ENCODE measurements around the gene COL4A5.

COL4A5 gene

DNA sequence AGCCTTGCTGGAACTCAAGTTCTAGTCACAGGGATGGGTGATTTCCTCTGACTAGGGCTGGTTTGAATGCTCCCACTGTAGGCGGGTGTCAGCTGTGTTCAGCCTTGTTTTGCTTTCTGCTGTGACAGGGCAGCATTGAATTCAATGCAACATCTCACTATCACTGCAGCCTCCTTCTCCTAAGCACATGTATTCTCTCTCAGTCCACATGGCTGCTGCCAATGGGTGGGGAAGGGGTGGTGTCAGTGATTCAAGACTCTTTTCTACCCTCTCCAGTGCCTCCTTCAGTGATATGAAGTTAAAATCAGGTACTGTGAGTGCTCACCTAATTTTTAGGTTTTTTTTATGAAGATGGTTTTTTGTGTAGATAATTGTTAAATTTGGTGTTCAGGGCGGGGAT, 46.3 kb downstream of the COL4A5 start:
- H3K27ac ChIP-seq, result no peak overlapping the region
- TF ChIP-seq, protein P1, sequence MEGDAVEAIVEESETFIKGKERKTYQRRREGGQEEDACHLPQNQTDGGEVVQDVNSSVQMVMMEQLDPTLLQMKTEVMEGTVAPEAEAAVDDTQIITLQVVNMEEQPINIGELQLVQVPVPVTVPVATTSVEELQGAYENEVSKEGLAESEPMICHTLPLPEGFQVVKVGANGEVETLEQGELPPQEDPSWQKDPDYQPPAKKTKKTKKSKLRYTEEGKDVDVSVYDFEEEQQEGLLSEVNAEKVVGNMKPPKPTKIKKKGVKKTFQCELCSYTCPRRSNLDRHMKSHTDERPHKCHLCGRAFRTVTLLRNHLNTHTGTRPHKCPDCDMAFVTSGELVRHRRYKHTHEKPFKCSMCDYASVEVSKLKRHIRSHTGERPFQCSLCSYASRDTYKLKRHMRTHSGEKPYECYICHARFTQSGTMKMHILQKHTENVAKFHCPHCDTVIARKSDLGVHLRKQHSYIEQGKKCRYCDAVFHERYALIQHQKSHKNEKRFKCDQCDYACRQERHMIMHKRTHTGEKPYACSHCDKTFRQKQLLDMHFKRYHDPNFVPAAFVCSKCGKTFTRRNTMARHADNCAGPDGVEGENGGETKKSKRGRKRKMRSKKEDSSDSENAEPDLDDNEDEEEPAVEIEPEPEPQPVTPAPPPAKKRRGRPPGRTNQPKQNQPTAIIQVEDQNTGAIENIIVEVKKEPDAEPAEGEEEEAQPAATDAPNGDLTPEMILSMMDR (conservative IDR thresholded peaks at IDR 0.05; ENCODE audit: low read depth), result no peak
- POLR2A ChIA-PET (ENCODE audit: low non-redundant PET), result no interaction called here
- DNase-seq (ENCODE audit: low spot score), result no peak
- CTCF ChIA-PET, result no interaction called here

DNA sequence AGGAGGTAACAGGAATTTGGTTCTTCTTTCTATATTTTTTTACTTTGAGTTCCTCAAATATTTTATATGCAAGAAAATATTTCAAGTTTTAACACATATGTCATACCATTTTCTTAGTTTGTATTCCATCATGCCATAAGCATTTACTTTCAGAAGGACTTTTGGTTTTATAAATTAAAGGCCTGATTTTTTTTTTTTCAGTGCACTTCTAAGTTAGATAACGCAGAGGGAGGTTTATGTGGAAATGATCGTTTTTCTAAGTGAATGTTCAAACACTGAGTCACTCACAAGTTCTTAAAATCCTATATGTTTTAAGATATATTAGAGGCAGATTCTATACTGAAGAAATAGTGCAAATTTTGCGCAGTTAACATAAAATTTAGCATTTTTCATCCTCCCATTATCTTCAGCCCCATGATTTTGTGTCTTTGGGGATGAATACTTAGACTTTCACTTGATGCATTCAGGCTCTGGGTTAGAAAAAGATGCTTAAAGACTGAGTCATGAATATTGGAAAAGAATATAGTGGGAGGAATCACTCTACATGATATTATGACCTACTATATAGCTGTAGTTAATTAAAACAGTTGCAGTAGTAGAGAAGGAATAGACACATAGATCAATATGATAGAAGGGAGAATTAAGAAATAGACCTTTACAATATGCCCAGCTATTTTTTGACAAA, 54.9 kb downstream of the COL4A5 start:
- no peak for DNase-seq (ENCODE audit: low spot score)
- TF ChIP-seq, protein P1 (conservative IDR thresholded peaks at IDR 0.05; ENCODE audit: low read depth), result no peak
- CTCF ChIA-PET, result interaction anchor here (0.7 kb wide), 1 partner anchor 891 kb away, joined by 4 read pairs; no protein-coding TSS in a partner anchor
- no peak overlapping the region for H3K27ac ChIP-seq
- POLR2A ChIA-PET (ENCODE audit: low non-redundant PET), result no interaction called here

DNA sequence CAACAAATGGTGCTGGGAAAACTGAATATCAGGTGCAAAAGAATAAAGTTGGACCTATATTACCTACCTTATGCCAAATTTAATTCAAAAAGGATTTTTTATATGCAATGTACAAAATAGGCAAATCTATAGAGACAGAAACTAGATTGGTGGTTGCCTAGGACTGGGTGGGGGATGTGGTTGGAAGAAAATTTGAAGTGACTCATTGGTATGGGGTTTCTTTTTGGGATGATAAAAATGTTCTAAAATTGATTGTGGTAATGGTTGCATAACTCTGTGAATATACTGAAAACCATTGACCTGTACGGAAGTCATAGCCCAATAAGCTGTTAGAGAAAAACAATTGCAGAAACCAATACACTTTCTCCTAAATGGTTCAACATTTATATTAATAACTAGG, 72.1 kb downstream of the COL4A5 start:
- ChIA-PET CTCF (no interaction called here), POLR2A (ENCODE audit: low non-redundant PET) (no interaction called here)
- TF ChIP-seq, protein P1 (conservative IDR thresholded peaks at IDR 0.05; ENCODE audit: low read depth), result no peak
- DNase-seq (ENCODE audit: low spot score), result no peak
- H3K27ac ChIP-seq, result no peak overlapping the region

DNA sequence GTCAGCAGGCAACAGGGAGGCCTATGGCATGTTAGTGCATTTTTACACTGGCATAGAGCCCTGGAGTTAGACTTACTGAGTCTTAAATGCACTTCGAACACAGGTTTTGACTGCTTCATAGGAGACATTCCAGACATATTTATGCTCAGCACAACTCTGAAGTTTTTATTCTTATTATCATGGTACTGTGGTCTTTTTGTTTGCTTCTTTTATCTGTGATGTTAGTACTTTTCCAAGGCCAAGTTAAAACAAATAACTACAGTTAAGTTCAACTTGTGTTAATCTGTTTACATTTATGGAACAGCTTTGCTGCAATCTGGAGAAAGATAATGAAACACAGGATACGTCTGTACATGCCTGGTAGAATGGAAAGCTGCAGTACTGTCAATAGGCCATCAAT, 76.5 kb downstream of the COL4A5 start:
- ChIA-PET CTCF (no interaction called here), POLR2A (ENCODE audit: low non-redundant PET) (no interaction called here)
- TF ChIP-seq, protein P1 (conservative IDR thresholded peaks at IDR 0.05; ENCODE audit: low read depth), result no peak
- no peak for DNase-seq (ENCODE audit: low spot score)
- no peak overlapping the region for H3K27ac ChIP-seq

DNA sequence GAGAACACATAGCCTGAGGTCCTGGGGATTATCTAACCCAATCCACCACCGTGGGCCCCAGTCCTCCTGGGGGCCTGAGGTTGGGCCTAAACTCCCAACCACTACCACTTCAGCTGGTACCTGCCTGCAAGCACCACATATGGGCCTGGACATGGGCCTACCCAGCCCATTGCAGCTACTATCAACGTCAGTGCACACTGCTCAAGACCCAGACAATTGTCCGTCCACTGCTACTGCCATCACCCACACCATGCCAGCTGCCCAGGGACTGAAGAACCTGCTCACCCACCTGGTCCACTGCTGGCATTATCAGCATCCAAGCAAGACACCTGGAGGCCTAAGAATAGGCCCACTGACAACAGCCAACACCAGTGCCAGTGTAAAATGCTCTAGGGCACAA, 88.1 kb downstream of the COL4A5 start:
- CTCF ChIA-PET, result no interaction called here
- no peak for DNase-seq (ENCODE audit: low spot score)
- POLR2A ChIA-PET (ENCODE audit: low non-redundant PET), result no interaction called here
- TF ChIP-seq, protein P1 (conservative IDR thresholded peaks at IDR 0.05; ENCODE audit: low read depth), result no peak
- no peak overlapping the region for H3K27ac ChIP-seq

DNA sequence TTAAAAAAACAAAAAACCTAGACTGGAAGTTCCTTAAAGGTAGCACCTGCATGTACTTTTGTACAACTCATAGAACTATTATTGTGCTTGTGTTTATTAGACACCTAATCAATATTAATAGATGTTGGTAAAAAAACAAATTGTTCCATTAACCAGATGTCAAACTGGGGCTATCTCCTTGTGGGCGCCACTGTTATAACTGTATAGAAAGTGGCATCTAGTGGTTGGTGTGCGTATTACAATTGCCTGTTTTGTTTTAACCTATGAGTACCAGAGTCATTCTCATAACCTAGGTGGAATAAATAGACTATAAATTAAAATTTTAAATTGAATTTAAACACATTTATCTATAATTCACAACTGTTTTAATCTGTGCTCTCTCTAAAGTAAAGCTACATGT, 97.4 kb downstream of the COL4A5 start:
- TF ChIP-seq, protein P1 (conservative IDR thresholded peaks at IDR 0.05; ENCODE audit: low read depth), result peak; percentile 67
- peak; percentile 13 for DNase-seq (ENCODE audit: low spot score)
- ChIA-PET POLR2A (ENCODE audit: low non-redundant PET) (no interaction called here), CTCF (interaction anchor here (0.5 to 1.0 kb wide), 4 partner anchors 29 to 312 kb away, joined by 3 to 6 read pairs (median 4); no protein-coding TSS in a partner anchor)
- no peak overlapping the region for H3K27ac ChIP-seq
